MCF 10A (cell line): ENCODE data around the gene FUOM. TPM values are rescaled to one million over a fixed set of nuclear protein-coding genes. Genes with fewer than 3 reads are reported as not detected.

Experiments
- BruUV-seq: library from RNA; stranded (reverse); fragments of 400-500 nt; replicated peaks from 2 replicates; lab custom pipeline; 2021; lab: Mats Ljungman, UMichigan
- CTCF ChIA-PET: fragments of 300-600 bp; sonication (Branson Sonifier 250); formaldehyde crosslinking; extraction: SDS; loops from one replicate; lab custom pipeline; 2021; ENCODE audit warnings: antibody characterized with exemption, inconsistent platforms; lab: Yijun Ruan, JAX
- POLR2A ChIA-PET: fragments of 300-600, 350-650 bp; sonication (Branson Sonifier 250); formaldehyde crosslinking; extraction: SDS; loops from one replicate; lab custom pipeline; 2020; ENCODE audit warnings: antibody characterized with exemption, inconsistent platforms; lab: Yijun Ruan, JAX
- DNase-seq: peaks from one replicate; pipeline ENCODE4 v3.0.0-alpha.2; 2018; ENCODE audit not compliant: unreplicated experiment
- H3K27ac Mint-ChIP-seq: one replicate; pipeline ENCODE4 v1.8.0; 2022; ENCODE audit warnings: mild to moderate bottlenecking, low read depth, mixed read lengths; ENCODE audit not compliant: unreplicated experiment
- H3K27me3 Mint-ChIP-seq: one replicate; pipeline ENCODE4 v1.8.0; 2022; ENCODE audit warnings: mixed read lengths; ENCODE audit not compliant: insufficient read depth, unreplicated experiment
- H3K36me3 Mint-ChIP-seq: one replicate; pipeline ENCODE4 v1.8.0; 2022; ENCODE audit warnings: mild to moderate bottlenecking, moderate library complexity, mixed read lengths; ENCODE audit not compliant: insufficient read depth, unreplicated experiment
- H3K4me1 Mint-ChIP-seq: one replicate; pipeline ENCODE4 v1.8.0; 2022; ENCODE audit warnings: mixed read lengths; ENCODE audit not compliant: insufficient read depth, unreplicated experiment
- H3K4me3 Mint-ChIP-seq: one replicate; pipeline ENCODE4 v1.8.0; 2022; ENCODE audit warnings: mild to moderate bottlenecking, moderate library complexity, mixed read lengths; ENCODE audit not compliant: unreplicated experiment
- H3K9me3 Mint-ChIP-seq: one replicate; pipeline ENCODE4 v1.8.0; 2022; ENCODE audit warnings: mixed read lengths; ENCODE audit not compliant: unreplicated experiment
- intact Hi-C: fragments of 100-400 bp; cut with micrococcal nuclease; formaldehyde crosslinking; loops from 2 replicates; pipeline ENCODE4 v1.14.1; 2022
- total RNA-seq: library from RNA; stranded (reverse); gene quantifications from 2 replicates; pipeline ENCODE4 v1.2.3, GENCODE V29; 2022
- TF ChIP-seq, protein P1 (sequence below): fragments of 200-600 bp; IDR thresholded peaks from one replicate; pipeline ENCODE4 v1.8.0; 2022; ENCODE audit warnings: antibody characterized with exemption, mild to moderate bottlenecking; ENCODE audit not compliant: unreplicated experiment

Gene FUOM
- total RNA-seq, 1 experiment from 2014 or later, result 22.6 TPM

DNA sequence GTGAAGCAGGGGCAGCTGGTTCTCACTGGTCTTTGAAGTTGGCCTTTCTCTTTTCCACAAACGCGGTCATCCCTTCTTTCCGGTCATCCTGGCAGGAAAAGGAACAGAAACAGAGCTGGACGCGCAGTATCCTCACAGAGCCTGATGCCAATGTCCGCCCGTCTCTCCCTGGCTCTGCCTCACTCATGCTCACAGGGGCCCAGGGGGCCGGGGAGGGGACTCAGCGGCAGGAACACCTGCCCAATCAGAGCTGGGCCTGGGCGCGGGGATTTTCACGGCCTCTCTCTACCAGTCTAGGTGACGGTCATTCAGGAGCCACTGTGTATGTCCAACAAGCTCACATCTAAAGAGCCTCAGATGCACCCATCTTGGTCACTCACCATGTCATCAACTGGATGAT, 5.0 kb upstream of the FUOM start:
- H3K4me1 Mint-ChIP-seq, result no peaks in the 10 kb centered on the region
- TF ChIP-seq, protein P1, sequence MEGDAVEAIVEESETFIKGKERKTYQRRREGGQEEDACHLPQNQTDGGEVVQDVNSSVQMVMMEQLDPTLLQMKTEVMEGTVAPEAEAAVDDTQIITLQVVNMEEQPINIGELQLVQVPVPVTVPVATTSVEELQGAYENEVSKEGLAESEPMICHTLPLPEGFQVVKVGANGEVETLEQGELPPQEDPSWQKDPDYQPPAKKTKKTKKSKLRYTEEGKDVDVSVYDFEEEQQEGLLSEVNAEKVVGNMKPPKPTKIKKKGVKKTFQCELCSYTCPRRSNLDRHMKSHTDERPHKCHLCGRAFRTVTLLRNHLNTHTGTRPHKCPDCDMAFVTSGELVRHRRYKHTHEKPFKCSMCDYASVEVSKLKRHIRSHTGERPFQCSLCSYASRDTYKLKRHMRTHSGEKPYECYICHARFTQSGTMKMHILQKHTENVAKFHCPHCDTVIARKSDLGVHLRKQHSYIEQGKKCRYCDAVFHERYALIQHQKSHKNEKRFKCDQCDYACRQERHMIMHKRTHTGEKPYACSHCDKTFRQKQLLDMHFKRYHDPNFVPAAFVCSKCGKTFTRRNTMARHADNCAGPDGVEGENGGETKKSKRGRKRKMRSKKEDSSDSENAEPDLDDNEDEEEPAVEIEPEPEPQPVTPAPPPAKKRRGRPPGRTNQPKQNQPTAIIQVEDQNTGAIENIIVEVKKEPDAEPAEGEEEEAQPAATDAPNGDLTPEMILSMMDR, result no peak
- no peaks in the 10 kb centered on the region for H3K27me3 Mint-ChIP-seq
- H3K9me3 Mint-ChIP-seq, result no peaks in the 10 kb centered on the region
- intact Hi-C loops, result no loop called here
- no peak overlapping the region for H3K4me3 Mint-ChIP-seq
- CTCF ChIA-PET, result interaction anchor here (4.3 kb wide), 1 partner anchor 33 kb away, joined by 18 read pairs; no protein-coding TSS in a partner anchor
- H3K36me3 Mint-ChIP-seq, result peaks cover 36% of the 10 kb centered on the region
- DNase-seq, result no peak
- POLR2A ChIA-PET, result no interaction called here
- no peak overlapping the region for H3K27ac Mint-ChIP-seq
- no TSS peak for BruUV-seq

DNA sequence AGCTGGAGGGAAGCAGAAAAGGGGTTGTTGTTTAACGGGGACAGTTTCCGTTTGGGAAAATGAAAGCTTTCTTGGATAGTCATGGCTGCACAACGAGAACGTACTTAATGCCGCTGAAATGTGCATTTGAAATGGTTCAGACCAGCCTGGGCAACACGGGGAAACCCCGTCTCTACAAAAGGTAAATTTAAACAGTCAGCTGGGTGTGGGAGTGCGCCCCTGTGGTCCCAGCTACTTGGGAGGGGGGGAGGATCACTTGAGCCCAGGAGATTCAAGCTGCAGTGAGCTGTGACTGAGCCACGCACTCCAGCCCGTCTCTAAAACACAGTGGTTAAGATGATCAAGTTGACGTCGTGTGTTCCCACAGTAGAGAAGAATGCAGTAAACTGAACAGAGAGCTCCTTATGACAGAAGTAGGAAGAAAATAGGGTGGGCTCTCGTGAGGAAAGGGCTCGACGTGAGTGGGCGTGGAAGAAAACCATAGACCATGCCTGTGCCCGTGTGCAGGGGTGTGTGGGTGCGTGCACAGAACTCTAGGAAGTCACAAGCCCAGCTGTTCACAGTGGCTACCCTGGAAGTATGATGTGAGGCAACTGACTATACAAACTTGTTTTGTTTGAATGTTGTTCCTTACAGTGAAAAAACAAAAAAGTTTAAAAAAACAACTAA, 4.1 kb upstream of the FUOM start:
- Mint-ChIP-seq H3K4me1 (no peaks in the 10 kb centered on the region), H3K27ac (no peak overlapping the region), H3K4me3 (no peak overlapping the region), H3K27me3 (no peaks in the 10 kb centered on the region), H3K36me3 (peaks cover 32% of the 10 kb centered on the region), H3K9me3 (no peaks in the 10 kb centered on the region)
- TF ChIP-seq, protein P1, result no peak
- BruUV-seq, result no TSS peak
- intact Hi-C loops, result no loop called here
- ChIA-PET POLR2A (no interaction called here), CTCF (interaction anchor here (0.5 to 4.3 kb wide), 5 partner anchors 13 to 247 kb away, joined by 3 to 18 read pairs (median 3); no protein-coding TSS in a partner anchor)
- no peak for DNase-seq

GRCh38 chr10:133361227-133361626, 3.4 kb upstream of the FUOM start:
- H3K36me3 Mint-ChIP-seq, result peaks cover 30% of the 10 kb centered on the region
- H3K4me3 Mint-ChIP-seq, result no peak overlapping the region
- ChIA-PET POLR2A (interaction anchor here (0.6 kb wide), 1 partner anchor 15 kb away, joined by 3 read pairs; no protein-coding TSS in a partner anchor), CTCF (interaction anchor here (0.6 to 4.3 kb wide), 4 partner anchors 32 to 82 kb away, joined by 3 to 18 read pairs (median 4); no protein-coding TSS in a partner anchor)
- intact Hi-C loops, result no loop called here
- H3K27ac Mint-ChIP-seq, result no peak overlapping the region
- no peaks in the 10 kb centered on the region for H3K4me1 Mint-ChIP-seq
- DNase-seq, result no peak
- no TSS peak for BruUV-seq
- TF ChIP-seq, protein P1, result no peak
- H3K9me3 Mint-ChIP-seq, result no peaks in the 10 kb centered on the region
- no peaks in the 10 kb centered on the region for H3K27me3 Mint-ChIP-seq

- ChIA-PET POLR2A (no interaction called here), CTCF (interaction anchor here (0.7 kb wide), 1 partner anchor 655 kb away, joined by 4 read pairs; no protein-coding TSS in a partner anchor)
- Mint-ChIP-seq H3K4me1 (no peaks in the 10 kb centered on the region), H3K9me3 (no peaks in the 10 kb centered on the region), H3K27ac (no peak overlapping the region), H3K27me3 (no peaks in the 10 kb centered on the region), H3K36me3 (peaks cover 23% of the 10 kb centered on the region), H3K4me3 (no peak overlapping the region)
- BruUV-seq, result no TSS peak
- DNase-seq, result no peak
- TF ChIP-seq, protein P1, result no peak
- intact Hi-C loops, result no loop called here
Observed at GRCh38 chr10:133359972-133360610, 2.3 kb upstream of the FUOM start.
